OCI-LY7 (cell line): Measurements from ENCODE around the gene SCP2D1. TPM values are rescaled to one million over a fixed set of nuclear protein-coding genes. Genes with fewer than 3 reads are reported as not detected.

Experiments used
- BruUV-seq: library from RNA; stranded (reverse); fragments of 400-500 nt; replicated peaks from 2 replicates; lab custom pipeline; 2021; lab: Mats Ljungman, UMichigan
- CTCF ChIA-PET: fragments of 300-600 bp; sonication (Branson Sonifier 250); formaldehyde crosslinking; loops from one replicate; lab custom pipeline; 2022; ENCODE audit warnings: antibody characterized with exemption; ENCODE audit not compliant: unreplicated experiment; lab: Charles Lee
- POLR2A ChIA-PET: fragments of 300-600 bp; sonication (Branson Sonifier 250); formaldehyde crosslinking; loops from one replicate; lab custom pipeline; 2022; ENCODE audit warnings: antibody characterized with exemption; lab: Charles Lee
- DNase-seq: peaks from one replicate; pipeline ENCODE4 v3.0.0-alpha.2; 2015; ENCODE audit warnings: low spot score
- H2AFZ ChIP-seq: fragments of 200-600 bp; sonication (generic), shearing (Covaris generic); 2 replicates; pipeline ENCODE4 v1.6.1; 2014; ENCODE audit warnings: mild to moderate bottlenecking, antibody characterized with exemption, low read length, moderate library complexity
- H3K27ac ChIP-seq: fragments of 200-600 bp; sonication (generic); 2 replicates; pipeline ENCODE4 v1.5.1; 2014; ENCODE audit warnings: mixed run types, low read depth, mild to moderate bottlenecking, moderate library complexity, low read length, inconsistent platforms; ENCODE audit not compliant: poor library complexity, severe bottlenecking
- H3K36me3 ChIP-seq: fragments of 200-600 bp; sonication (generic); 2 replicates; pipeline ENCODE4 v1.6.1; 2014; ENCODE audit warnings: mild to moderate bottlenecking, antibody characterized with exemption, low read length, moderate library complexity, mixed read lengths; ENCODE audit not compliant: insufficient read depth
- H3K4me1 ChIP-seq: fragments of 200-600 bp; sonication (generic); 2 replicates; pipeline ENCODE4 v1.5.1; 2014; ENCODE audit warnings: mild to moderate bottlenecking, low read length; ENCODE audit not compliant: insufficient read depth, poor library complexity, severe bottlenecking
- H3K4me2 ChIP-seq: fragments of 200-600 bp; sonication (generic); 2 replicates; pipeline ENCODE4 v1.6.1; 2014; ENCODE audit warnings: mild to moderate bottlenecking, low read length
- H3K4me3 ChIP-seq: fragments of 200-600 bp; sonication (generic); 2 replicates; pipeline ENCODE4 v1.5.1; 2014; ENCODE audit warnings: mild to moderate bottlenecking, low read depth, low read length; ENCODE audit not compliant: poor library complexity, severe bottlenecking
- H3K79me2 ChIP-seq: fragments of 200-600 bp; sonication (generic); 2 replicates; pipeline ENCODE4 v1.6.1; 2016; ENCODE audit warnings: low read depth, mild to moderate bottlenecking, low read length, moderate library complexity, mixed read lengths; ENCODE audit not compliant: insufficient read depth
- H3K9me2 ChIP-seq: fragments of 200-600 bp; sonication (generic); 2 replicates; pipeline ENCODE4 v1.6.1; 2016; ENCODE audit warnings: mild to moderate bottlenecking, low read length, mixed read lengths; ENCODE audit not compliant: insufficient read depth
- H3K9me3 ChIP-seq: fragments of 200-600 bp; sonication (generic); 2 replicates; pipeline ENCODE4 v1.6.1; 2014; ENCODE audit warnings: mild to moderate bottlenecking, mixed run types, low read length, mixed read lengths
- H4K20me1 ChIP-seq: fragments of 200-600 bp; sonication (generic); 2 replicates; pipeline ENCODE4 v1.6.1; 2014; ENCODE audit warnings: mild to moderate bottlenecking, antibody characterized with exemption, low read length, moderate library complexity, mixed read lengths; ENCODE audit not compliant: insufficient read depth
- EZH2phosphoT487 ChIP-seq: fragments of 200-600 bp; sonication (generic); IDR thresholded peaks from 2 replicates; pipeline ENCODE4 v1.6.1; 2018; ENCODE audit warnings: low read depth, borderline replicate concordance, mild to moderate bottlenecking, mixed run types, antibody characterized with exemption, low read length, moderate library complexity, mixed read lengths
- intact Hi-C: fragments of 100-400 bp; cut with micrococcal nuclease; formaldehyde crosslinking; loops from one replicate; pipeline ENCODE4 v1.10.0; 2022; ENCODE audit not compliant: unreplicated experiment
- total RNA-seq, 2 experiments: library from RNA; depleted of rRNA in 1 of 2; stranded (reverse); fragments of >200 nt in 1 of 2; shearing (Covaris generic) in 1 of 2; gene quantifications; 2 replicates each; pipeline ENCODE4 v1.2.3, GENCODE V29; 2014 to 2022
- TF ChIP-seq, protein P1 (sequence below): fragments of 200-600 bp; sonication (generic); conservative IDR thresholded peaks from 2 replicates; pipeline ENCODE4 v1.5.1; 2014; ENCODE audit warnings: mild to moderate bottlenecking, antibody characterized with exemption, low read length, moderate library complexity, mixed read lengths

The SCP2D1 gene
- total RNA-seq, 2 experiments from 2014 or later: not detected

DNA sequence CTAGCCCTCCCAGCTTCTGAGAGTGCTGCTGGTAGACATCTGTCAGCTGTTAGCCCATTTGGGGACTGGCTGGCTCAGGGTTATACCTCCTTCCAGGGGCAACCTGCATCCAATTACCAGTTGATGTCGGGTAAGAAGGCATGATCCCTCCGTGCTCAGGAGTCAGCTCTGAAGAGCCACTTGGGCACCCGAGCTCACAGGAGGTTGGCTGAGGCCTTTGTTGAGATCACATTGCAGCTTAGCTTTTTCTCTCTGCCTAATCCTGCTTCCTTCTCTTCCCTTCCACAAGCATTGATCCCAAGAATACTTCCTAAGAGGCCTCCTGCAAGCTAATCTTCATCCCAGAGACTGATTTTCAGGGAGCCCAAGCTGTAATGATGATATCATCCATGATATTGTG, 35.5 kb downstream of the SCP2D1 start:
- Histone ChIP-seq H3K4me1 (no peaks in the 10 kb centered on the region), H4K20me1 (no peaks in the 10 kb centered on the region), H3K4me3 (no peak overlapping the region), H3K27ac (no peak overlapping the region), H3K4me2 (no peak overlapping the region), H2AFZ (no peak overlapping the region), H3K9me2 (no peaks in the 10 kb centered on the region), H3K9me3 (no peaks in the 10 kb centered on the region), H3K79me2 (no peaks in the 10 kb centered on the region), H3K36me3 (no peaks in the 10 kb centered on the region)
- ChIA-PET CTCF (no interaction called here), POLR2A (no interaction called here)
- BruUV-seq: no TSS peak
- DNase-seq: no peak
- intact Hi-C loops: no loop called here
- no peak for TF ChIP-seq EZH2phosphoT487

- Histone ChIP-seq H3K36me3 (no peaks in the 10 kb centered on the region), H3K9me3 (no peaks in the 10 kb centered on the region), H2AFZ (no peak overlapping the region), H3K4me2 (no peak overlapping the region), H3K79me2 (no peaks in the 10 kb centered on the region), H3K4me1 (no peaks in the 10 kb centered on the region), H3K27ac (no peak overlapping the region), H4K20me1 (no peaks in the 10 kb centered on the region), H3K4me3 (no peak overlapping the region), H3K9me2 (no peaks in the 10 kb centered on the region)
- intact Hi-C loops: no loop called here
- no TSS peak for BruUV-seq
- ChIA-PET CTCF (no interaction called here), POLR2A (no interaction called here)
- DNase-seq: no peak
- TF ChIP-seq, protein P1, sequence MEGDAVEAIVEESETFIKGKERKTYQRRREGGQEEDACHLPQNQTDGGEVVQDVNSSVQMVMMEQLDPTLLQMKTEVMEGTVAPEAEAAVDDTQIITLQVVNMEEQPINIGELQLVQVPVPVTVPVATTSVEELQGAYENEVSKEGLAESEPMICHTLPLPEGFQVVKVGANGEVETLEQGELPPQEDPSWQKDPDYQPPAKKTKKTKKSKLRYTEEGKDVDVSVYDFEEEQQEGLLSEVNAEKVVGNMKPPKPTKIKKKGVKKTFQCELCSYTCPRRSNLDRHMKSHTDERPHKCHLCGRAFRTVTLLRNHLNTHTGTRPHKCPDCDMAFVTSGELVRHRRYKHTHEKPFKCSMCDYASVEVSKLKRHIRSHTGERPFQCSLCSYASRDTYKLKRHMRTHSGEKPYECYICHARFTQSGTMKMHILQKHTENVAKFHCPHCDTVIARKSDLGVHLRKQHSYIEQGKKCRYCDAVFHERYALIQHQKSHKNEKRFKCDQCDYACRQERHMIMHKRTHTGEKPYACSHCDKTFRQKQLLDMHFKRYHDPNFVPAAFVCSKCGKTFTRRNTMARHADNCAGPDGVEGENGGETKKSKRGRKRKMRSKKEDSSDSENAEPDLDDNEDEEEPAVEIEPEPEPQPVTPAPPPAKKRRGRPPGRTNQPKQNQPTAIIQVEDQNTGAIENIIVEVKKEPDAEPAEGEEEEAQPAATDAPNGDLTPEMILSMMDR: no peak
- TF ChIP-seq EZH2phosphoT487: no peak
Measured at GRCh38 chr20:18851629-18852028, 38.0 kb downstream of the SCP2D1 start.

GRCh38 chr20:18852318-18852717, 38.7 kb downstream of the SCP2D1 start:
- Histone ChIP-seq H2AFZ (no peak overlapping the region), H3K4me3 (no peak overlapping the region), H3K4me1 (no peaks in the 10 kb centered on the region), H4K20me1 (no peaks in the 10 kb centered on the region), H3K27ac (no peak overlapping the region), H3K9me3 (no peaks in the 10 kb centered on the region), H3K4me2 (no peak overlapping the region), H3K36me3 (no peaks in the 10 kb centered on the region), H3K9me2 (no peaks in the 10 kb centered on the region), H3K79me2 (no peaks in the 10 kb centered on the region)
- ChIA-PET CTCF (no interaction called here), POLR2A (no interaction called here)
- DNase-seq: no peak
- TF ChIP-seq, protein P1: no peak
- no peak for TF ChIP-seq EZH2phosphoT487
- intact Hi-C loops: no loop called here
- no TSS peak for BruUV-seq
